Ovary (tissue), 3 donors: ENCODE data around the gene DGUOK.

Source experiments
- CTCF ChIP-seq, 3 donors: fragments of 450-650 bp in 2 of 3; fragments of 200-600 bp in 1 of 3; IDR thresholded peaks; one replicate each; pipeline versions ENCODE4 v1.5.1 to v1.8.0; 2016 to 2022; ENCODE audit warnings: antibody characterized with exemption in 3 of 3, mild to moderate bottlenecking in 1 of 3
- POLR2A ChIP-seq: fragments of 450-650 bp; IDR thresholded peaks from one replicate; pipeline ENCODE4 v1.6.1; 2017; ENCODE audit warnings: antibody characterized with exemption, mild to moderate bottlenecking, moderate library complexity
- donor health status: DM: no; HTN: no; CAD: no.

- TF ChIP-seq CTCF (IDR thresholded peaks at IDR 0.05): no peak
- TF ChIP-seq POLR2A: no peak
Observed at GRCh38 chr2:73977466-73977865, 50.8 kb downstream of the DGUOK start.
